Measurements from ENCODE around the gene STAMBP.

Gene STAMBP

GRCh38 chr2:73896362-73897239 is 67.8 kb downstream of the STAMBP start:
- no peak for DNase-seq (ENCODE audit: low read depth)
- H3K4me3 ChIP-seq (ENCODE audit: low read depth, low read length): no peak overlapping the region
- no peak for TF ChIP-seq MAX (IDR thresholded peaks at IDR 0.05; ENCODE audit: low read depth, low read length)
- TF ChIP-seq MYC (IDR thresholded peaks at IDR 0.05; ENCODE audit: low read depth, low read length): no peak
- TF ChIP-seq POLR2A (IDR thresholded peaks at IDR 0.05; ENCODE audit: extremely low read depth, insufficient read length): no peak
- TF ChIP-seq CTCF (IDR thresholded peaks at IDR 0.05; ENCODE audit: low read depth, low read length): no peak

- no peak overlapping the region for H3K4me3 ChIP-seq (ENCODE audit: low read depth, low read length)
- no peak for TF ChIP-seq MAX (IDR thresholded peaks at IDR 0.05; ENCODE audit: low read depth, low read length)
- DNase-seq (ENCODE audit: low read depth): no peak
Observed at GRCh38 chr2:73897240-73897583, 68.5 kb downstream of the STAMBP start.

- TF ChIP-seq POLR2A (IDR thresholded peaks at IDR 0.05; ENCODE audit: extremely low read depth, insufficient read length) (no peak), MYC (IDR thresholded peaks at IDR 0.05; ENCODE audit: low read depth, low read length) (no peak), CTCF (IDR thresholded peaks at IDR 0.05; ENCODE audit: low read depth, low read length) (no peak), MAX (IDR thresholded peaks at IDR 0.05; ENCODE audit: low read depth, low read length) (no peak)
- no peak for DNase-seq (ENCODE audit: low read depth)
- H3K4me3 ChIP-seq (ENCODE audit: low read depth, low read length): no peak overlapping the region
Observed at GRCh38 chr2:73897934-73898333, 69.2 kb downstream of the STAMBP start.

- no peak overlapping the region for H3K4me3 ChIP-seq (ENCODE audit: low read depth, low read length)
- TF ChIP-seq MYC (IDR thresholded peaks at IDR 0.05; ENCODE audit: low read depth, low read length) (no peak), CTCF (IDR thresholded peaks at IDR 0.05; ENCODE audit: low read depth, low read length) (no peak), POLR2A (IDR thresholded peaks at IDR 0.05; ENCODE audit: extremely low read depth, insufficient read length) (no peak), MAX (IDR thresholded peaks at IDR 0.05; ENCODE audit: low read depth, low read length) (no peak)
- DNase-seq (ENCODE audit: low read depth): no peak
Observed at GRCh38 chr2:73899801-73900336, 71.1 kb downstream of the STAMBP start.

- H3K4me3 ChIP-seq (ENCODE audit: low read depth, low read length): no peak overlapping the region
- no peak for DNase-seq (ENCODE audit: low read depth)
- no peak for TF ChIP-seq CTCF (IDR thresholded peaks at IDR 0.05; ENCODE audit: low read depth, low read length)
- no peak for TF ChIP-seq MAX (IDR thresholded peaks at IDR 0.05; ENCODE audit: low read depth, low read length)
- TF ChIP-seq POLR2A (IDR thresholded peaks at IDR 0.05; ENCODE audit: extremely low read depth, insufficient read length): no peak
- no peak for TF ChIP-seq MYC (IDR thresholded peaks at IDR 0.05; ENCODE audit: low read depth, low read length)
Observed at GRCh38 chr2:73901143-73901542, 72.4 kb downstream of the STAMBP start.

- H3K4me3 ChIP-seq (ENCODE audit: low read depth, low read length): no peak overlapping the region
- DNase-seq (ENCODE audit: low read depth): no peak
- no peak for TF ChIP-seq CTCF (IDR thresholded peaks at IDR 0.05; ENCODE audit: low read depth, low read length)
- no peak for TF ChIP-seq MAX (IDR thresholded peaks at IDR 0.05; ENCODE audit: low read depth, low read length)
- no peak for TF ChIP-seq POLR2A (IDR thresholded peaks at IDR 0.05; ENCODE audit: extremely low read depth, insufficient read length)
Observed at GRCh38 chr2:73902284-73902683, 73.5 kb downstream of the STAMBP start.

Measured in NB4 (cell line).